GM12878 (cell line): Measurements from ENCODE around the gene SLC22A4. TPM values are rescaled to one million over a fixed set of nuclear protein-coding genes. Genes with fewer than 3 reads are reported as not detected.
A peak's percentile ranks its signal among the peaks of the same experiment; 100 is the strongest.

Experiments
- ATAC-seq: fragments of 200-7000 bp; cut with Tn5 transposase; 3 replicates; pipeline ENCODE4 v1.9.1; 2020; ENCODE audit warnings: mild to moderate bottlenecking, moderate library complexity
- BruUV-seq: library from RNA; stranded (reverse); fragments of 400-500 nt; replicated peaks from 2 replicates; lab custom pipeline; 2021; lab: Mats Ljungman, UMichigan
- CTCF ChIA-PET: fragments of 300-600 bp; sonication (Branson Sonifier 250); formaldehyde crosslinking; extraction: SDS; loops from one replicate; lab custom pipeline; 2021; ENCODE audit warnings: inconsistent platforms; lab: Yijun Ruan, JAX
- POLR2A ChIA-PET: fragments of 350-600 bp; formaldehyde crosslinking; extraction: SDS; loops from one replicate; lab custom pipeline; 2021; ENCODE audit warnings: inconsistent platforms; lab: Charles Lee
- RAD21 ChIA-PET: fragments of 300-600 bp; sonication (Branson Sonifier 250); formaldehyde crosslinking; loops from one replicate; lab custom pipeline; 2023; ENCODE audit warnings: antibody characterized with exemption; ENCODE audit not compliant: unreplicated experiment; lab: Charles Lee
- SMC1A ChIA-PET: fragments of 300-600 bp; sonication (Branson Sonifier 250); formaldehyde crosslinking; loops from one replicate; lab custom pipeline; 2023; ENCODE audit not compliant: unreplicated experiment, uncharacterized antibody; lab: Charles Lee
- DNase-seq: peaks from one replicate; pipeline ENCODE4 v3.0.0-alpha.2; 2011; ENCODE audit warnings: low read depth, low spot score
- FAIRE-seq: peaks from 3 replicates; lab custom pipeline; 2011; peaks lifted over from hg19 to GRCh38; lab: Jason Lieb, UNC
- H2AFZ ChIP-seq: 2 replicates; pipeline ENCODE4 v1.6.0; 2011; ENCODE audit warnings: low read depth, low read length, control low read depth; ENCODE audit not compliant: control insufficient read depth
- H3K27ac ChIP-seq: 2 replicates; pipeline ENCODE4 v1.5.1; 2011; ENCODE audit warnings: control low read depth; ENCODE audit not compliant: control insufficient read depth, insufficient read depth
- H3K27me3 ChIP-seq, 2 experiments: replicated peaks in 1 of 2; 2 replicates each; pipeline versions ENCODE4 v1.6.0 to v1.6.1; 2011; ENCODE audit warnings: low read length in 1 of 2; ENCODE audit not compliant: control insufficient read depth in 2 of 2, insufficient read depth in 2 of 2
- H3K36me3 ChIP-seq, 2 experiments: 2 replicates each; pipeline ENCODE4 v1.5.1; 2011; ENCODE audit warnings: low read length in 1 of 2; ENCODE audit not compliant: control insufficient read depth in 2 of 2, insufficient read depth in 2 of 2
- H3K4me1 ChIP-seq: 2 replicates; pipeline ENCODE4 v1.6.1; 2011; ENCODE audit warnings: mild to moderate bottlenecking, low read length, moderate library complexity, mixed read lengths; ENCODE audit not compliant: control insufficient read depth, insufficient read depth
- H3K4me2 ChIP-seq: 2 replicates; pipeline ENCODE4 v1.6.0; 2011; ENCODE audit warnings: control low read depth; ENCODE audit not compliant: control insufficient read depth, insufficient read depth
- H3K4me3 ChIP-seq: fragments of 200-600 bp; sonication (generic); 2 replicates; pipeline ENCODE4 v1.5.1; 2016
- H3K79me2 ChIP-seq: 2 replicates; pipeline ENCODE4 v1.6.0; 2011; ENCODE audit warnings: low read length; ENCODE audit not compliant: control insufficient read depth, insufficient read depth
- H3K9ac ChIP-seq: 2 replicates; pipeline ENCODE4 v1.8.0; 2011; ENCODE audit warnings: low read length, control low read depth, mixed read lengths; ENCODE audit not compliant: control insufficient read depth, insufficient read depth
- H3K9me3 ChIP-seq: replicated peaks from 3 replicates; pipeline ENCODE4 v1.5.1; 2011; ENCODE audit warnings: mild to moderate bottlenecking, low read length; ENCODE audit not compliant: control insufficient read depth, insufficient read depth
- H4K20me1 ChIP-seq: 2 replicates; pipeline ENCODE4 v1.6.0; 2011; ENCODE audit not compliant: control insufficient read depth, insufficient read depth
- SIN3A ChIP-seq: IDR thresholded peaks from 2 replicates; pipeline ENCODE4 v1.6.1; 2012; ENCODE audit warnings: low read depth, low read length, improper control_type of control experiment
- WGBS: methylation state at CpG from one replicate; pipeline ENCODE4 v1.1.6; 2016; ENCODE audit warnings: low lambda C conversion rate; ENCODE audit not compliant: insufficient replicate concordance, insufficient coverage; ENCODE audit errors: missing lambda C conversion rate; 5-methylcytosine and 5-hydroxymethylcytosine counted together
- in situ Hi-C: fragments of 300-500 bp; cut with MboI; formaldehyde crosslinking; loops from 9 replicates; pipeline ENCODE4 v1.14.3; 2018; ENCODE audit warnings: mixed read lengths
- intact Hi-C: fragments of 100-400 bp; cut with micrococcal nuclease; formaldehyde crosslinking; loops from one replicate; pipeline ENCODE4 v1.14.2; 2022; ENCODE audit not compliant: unreplicated experiment
- polyA plus RNA-seq, 11 experiments: library from polyadenylated mRNA; depleted of rRNA in 4 of 11; unstranded in 6 of 11; stranded (reverse) in 5 of 11; fragments of >200 nt; fragmentation: Nextera tagmentation in 4 of 11; fragmentation: Illumina TruSeq in 1 of 11; extraction: Ambion mirVana in 4 of 11; extraction: Trizol in 1 of 11; gene quantifications; 1 replicate in 1 of 11; 2 replicates in 10 of 11; pipeline versions ENCODE4 v1.2.1 to v1.2.3, GENCODE V29; 2011 to 2016; ENCODE audit warnings: inconsistent platforms in 2 of 11, missing spikeins in 2 of 11, low read depth in 1 of 11
- total RNA-seq, 4 experiments: library from RNA; depleted of rRNA in 3 of 4; stranded (reverse); fragments of >200 nt in 3 of 4; fragmentation: Illumina TruSeq in 1 of 4; extraction: Trizol in 1 of 4; gene quantifications; 2 replicates each; pipeline versions ENCODE4 v1.2.1 to v1.2.3, GENCODE V29; 2013 to 2021
- TF ChIP-seq, protein P1 (sequence below): fragments of 450-650 bp; IDR thresholded peaks from 2 replicates; pipeline ENCODE4 v1.6.1; 2018; ENCODE audit warnings: mild to moderate bottlenecking, low read depth, moderate library complexity; ENCODE audit not compliant: partially characterized antibody

Gene SLC22A4
- total and polyA plus RNA-seq, 10 of the 15 experiments (the other 5 are each of a cell fraction or from before 2014, with no cell fraction given): 0.04 to 0.61 (median 0.10) TPM; not detected in 2

DNA sequence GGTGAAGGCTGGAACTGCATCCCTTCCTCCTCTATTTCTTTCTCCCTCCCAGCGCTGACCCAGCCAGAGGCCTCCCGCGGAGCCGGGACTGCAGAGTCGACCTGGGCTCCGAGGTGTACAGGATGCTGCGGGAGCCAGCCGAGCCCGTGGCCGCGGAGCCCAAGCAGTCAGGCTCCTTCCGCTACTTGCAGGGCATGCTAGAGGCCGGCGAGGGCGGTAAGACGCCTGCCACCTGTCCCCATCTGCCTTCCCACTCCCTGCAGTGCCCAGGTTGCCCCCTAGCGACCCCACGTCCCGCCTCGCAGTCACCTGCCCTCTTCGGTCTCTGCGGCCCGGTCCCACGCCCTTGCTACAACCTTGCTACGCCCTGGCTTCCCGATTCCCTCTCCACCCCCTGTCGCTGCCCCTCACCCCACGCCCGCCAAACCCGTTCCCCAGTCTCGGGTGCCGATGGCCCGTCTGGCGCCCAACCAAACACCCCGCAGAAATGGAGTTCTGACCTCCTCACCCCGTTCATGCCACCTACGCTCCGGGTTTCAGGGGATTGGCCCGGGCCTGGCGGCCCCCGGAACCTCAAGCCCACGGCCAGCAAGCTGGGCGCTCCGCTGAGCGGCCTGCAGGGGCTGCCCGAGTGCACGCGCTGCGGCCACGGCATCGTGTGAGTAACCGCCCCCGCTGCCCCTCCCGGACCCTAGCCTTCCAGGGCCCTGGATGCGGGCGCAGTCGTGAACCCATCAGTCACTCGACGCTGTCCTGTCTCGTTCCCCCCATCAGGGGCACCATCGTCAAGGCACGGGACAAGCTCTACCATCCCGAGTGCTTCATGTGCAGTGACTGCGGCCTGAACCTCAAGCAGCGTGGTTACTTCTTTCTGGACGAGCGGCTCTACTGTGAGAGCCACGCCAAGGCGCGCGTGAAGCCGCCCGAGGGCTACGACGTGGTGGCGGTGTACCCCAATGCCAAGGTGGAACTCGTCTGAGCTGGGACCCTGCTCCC is 22.6 kb upstream of the SLC22A4 start:
- RAD21 ChIA-PET: interaction anchor here (1.0 to 1.9 kb wide), 5 partner anchors 10 to 229 kb away, joined by 3 to 7 read pairs (median 5); partner anchors contain the start of gene SLC22A5
- no peak for TF ChIP-seq SIN3A
- TF ChIP-seq, protein P1, sequence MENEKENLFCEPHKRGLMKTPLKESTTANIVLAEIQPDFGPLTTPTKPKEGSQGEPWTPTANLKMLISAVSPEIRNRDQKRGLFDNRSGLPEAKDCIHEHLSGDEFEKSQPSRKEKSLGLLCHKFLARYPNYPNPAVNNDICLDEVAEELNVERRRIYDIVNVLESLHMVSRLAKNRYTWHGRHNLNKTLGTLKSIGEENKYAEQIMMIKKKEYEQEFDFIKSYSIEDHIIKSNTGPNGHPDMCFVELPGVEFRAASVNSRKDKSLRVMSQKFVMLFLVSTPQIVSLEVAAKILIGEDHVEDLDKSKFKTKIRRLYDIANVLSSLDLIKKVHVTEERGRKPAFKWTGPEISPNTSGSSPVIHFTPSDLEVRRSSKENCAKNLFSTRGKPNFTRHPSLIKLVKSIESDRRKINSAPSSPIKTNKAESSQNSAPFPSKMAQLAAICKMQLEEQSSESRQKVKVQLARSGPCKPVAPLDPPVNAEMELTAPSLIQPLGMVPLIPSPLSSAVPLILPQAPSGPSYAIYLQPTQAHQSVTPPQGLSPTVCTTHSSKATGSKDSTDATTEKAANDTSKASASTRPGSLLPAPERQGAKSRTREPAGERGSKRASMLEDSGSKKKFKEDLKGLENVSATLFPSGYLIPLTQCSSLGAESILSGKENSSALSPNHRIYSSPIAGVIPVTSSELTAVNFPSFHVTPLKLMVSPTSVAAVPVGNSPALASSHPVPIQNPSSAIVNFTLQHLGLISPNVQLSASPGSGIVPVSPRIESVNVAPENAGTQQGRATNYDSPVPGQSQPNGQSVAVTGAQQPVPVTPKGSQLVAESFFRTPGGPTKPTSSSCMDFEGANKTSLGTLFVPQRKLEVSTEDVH: no peak
- in situ Hi-C loops: no loop called here
- Histone ChIP-seq H3K4me3 (no peak overlapping the region), H3K36me3 (no peaks in the 10 kb centered on the region), H3K79me2 (no peaks in the 10 kb centered on the region), H3K4me2 (peak overlapping the region; percentile 43; the same call in 1 of the 2 replicates), H3K9ac (no peak overlapping the region), H3K9me3 (no peaks in the 10 kb centered on the region), H3K27me3 (no peaks in the 10 kb centered on the region), H4K20me1 (no peaks in the 10 kb centered on the region), H3K27ac (no peak overlapping the region), H2AFZ (no peak overlapping the region), H3K4me1 (peaks cover 34% of the 10 kb centered on the region)
- CTCF ChIA-PET: interaction anchor here (0.6 to 4.5 kb wide), 18 partner anchors 8 to 280 kb away, joined by 3 to 23 read pairs (median 4); partner anchors contain the start of genes SLC22A4 and SLC22A5
- POLR2A ChIA-PET: interaction anchor here (0.8 kb wide), 1 partner anchor 10 kb away, joined by 3 read pairs; no protein-coding TSS in a partner anchor
- intact Hi-C loops: loop anchor here (5.0 kb wide), 2 partner anchors 101 to 231 kb away; no protein-coding TSS in a partner anchor
- DNase-seq (no peak), ATAC-seq (no peak), FAIRE-seq (no peak)
- SMC1A ChIA-PET: interaction anchor here (1.1 to 3.7 kb wide), 3 partner anchors 33 to 228 kb away, joined by 3 to 14 read pairs (median 3); no protein-coding TSS in a partner anchor
- WGBS: 83% methylated on average over 66 of the region's 77 CpGs
- BruUV-seq: no TSS peak
